AG10803 (cell line): Measurements from ENCODE around the gene CDH5.

Source experiments
- DNase-seq: peaks from one replicate; pipeline ENCODE4 v3.0.0; 2010; ENCODE audit warnings: low read depth
- H3K4me3 ChIP-seq: 2 replicates; pipeline ENCODE4 v1.5.1; 2011; ENCODE audit warnings: mild to moderate bottlenecking, low read length, control low read depth
- CTCF ChIP-seq: conservative IDR thresholded peaks from 2 replicates; pipeline ENCODE4 v1.5.1; 2011; ENCODE audit warnings: mild to moderate bottlenecking, low read length, control low read depth, inconsistent platforms

CDH5 gene

GRCh38 chr16:66418165-66418962, 51.9 kb downstream of the CDH5 start:
- TF ChIP-seq CTCF = no peak
- no peak for DNase-seq

GRCh38 chr16:66419527-66419926, 53.0 kb downstream of the CDH5 start:
- no peak for DNase-seq
- no peak overlapping the region for H3K4me3 ChIP-seq
- TF ChIP-seq CTCF = no peak; the same call in 1 of the 2 replicates

More at GRCh38 chr16:66418165-66418962, 51.9 kb downstream of the CDH5 start:
- H3K4me3 ChIP-seq = no peak overlapping the region

GRCh38 chr16:66420396-66420795, 53.9 kb downstream of the CDH5 start:
- H3K4me3 ChIP-seq = no peak overlapping the region
- no peak for DNase-seq
- no peak for TF ChIP-seq CTCF

- no peak for TF ChIP-seq CTCF
- no peak overlapping the region for H3K4me3 ChIP-seq
Observed at GRCh38 chr16:66421891-66422290, 55.4 kb downstream of the CDH5 start.

GRCh38 chr16:66422366-66422765, 55.9 kb downstream of the CDH5 start:
- TF ChIP-seq CTCF = no peak
- DNase-seq = no peak
- H3K4me3 ChIP-seq = no peak overlapping the region

More at GRCh38 chr16:66421891-66422290, 55.4 kb downstream of the CDH5 start:
- DNase-seq = no peak

GRCh38 chr16:66423177-66423576, 56.7 kb downstream of the CDH5 start:
- no peak for TF ChIP-seq CTCF
- no peak for DNase-seq
- no peak overlapping the region for H3K4me3 ChIP-seq

GRCh38 chr16:66425651-66426050, 59.2 kb downstream of the CDH5 start:
- no peak for DNase-seq
- TF ChIP-seq CTCF = no peak
- no peak overlapping the region for H3K4me3 ChIP-seq
